Neutrophil (primary cell): ENCODE measurements around the gene ARHGEF39.

Experiments used
- H3K27ac ChIP-seq: fragments of 200-600 bp; sonication (generic); 2 replicates; pipeline ENCODE4 v1.5.1; 2016; ENCODE audit warnings: mild to moderate bottlenecking, moderate library complexity
- H3K27me3 ChIP-seq: fragments of 200-600 bp; sonication (generic); 2 replicates; pipeline ENCODE4 v1.6.0; 2016; ENCODE audit warnings: mild to moderate bottlenecking
- H3K36me3 ChIP-seq: fragments of 200-600 bp; sonication (generic); 2 replicates; pipeline ENCODE4 v1.5.1; 2017
- H3K4me1 ChIP-seq, 2 experiments: fragments of 200-600 bp in 1 of 2; sonication (generic) in 1 of 2; 1 replicate in 1 of 2; 2 replicates in 1 of 2; pipeline versions ENCODE4 v1.5.1 to v1.6.1; 2013 to 2016; ENCODE audit warnings: low read depth in 1 of 2, low read length in 1 of 2, mild to moderate bottlenecking in 1 of 2, moderate library complexity in 1 of 2; ENCODE audit not compliant: control insufficient read depth in 1 of 2, insufficient read depth in 1 of 2
- H3K4me3 ChIP-seq, 2 experiments: fragments of 200-600 bp in 1 of 2; sonication (generic) in 1 of 2; 1 replicate in 1 of 2; 2 replicates in 1 of 2; pipeline ENCODE4 v1.5.1; 2013 to 2016; ENCODE audit warnings: low read depth in 1 of 2, low read length in 1 of 2, mild to moderate bottlenecking in 1 of 2, moderate library complexity in 1 of 2
- H3K9me3 ChIP-seq: fragments of 200-600 bp; sonication (generic); 2 replicates; pipeline ENCODE4 v1.5.1; 2016
- CTCF ChIP-seq: fragments of 200-600 bp; sonication (generic); IDR thresholded peaks from 2 replicates; pipeline ENCODE4 v1.5.1; 2016; ENCODE audit warnings: antibody characterized with exemption

ARHGEF39 gene

GRCh38 chr9:35619800-35620158, 45.2 kb downstream of the ARHGEF39 start:
- Histone ChIP-seq H3K27me3 (peaks cover 33% of the 10 kb centered on the region), H3K9me3 (no peaks in the 10 kb centered on the region), H3K4me1 (peaks cover 9 to 12% of the 10 kb centered on the region in 2 experiments), H3K36me3 (no peaks in the 10 kb centered on the region), H3K4me3 (no peak overlapping the region), H3K27ac (no peak overlapping the region)
- no peak for TF ChIP-seq CTCF

- Histone ChIP-seq H3K4me3 (no peak overlapping the region), H3K27ac (no peak overlapping the region), H3K36me3 (no peaks in the 10 kb centered on the region), H3K9me3 (no peaks in the 10 kb centered on the region), H3K27me3 (peaks cover 33% of the 10 kb centered on the region), H3K4me1 (peaks cover 9 to 12% of the 10 kb centered on the region in 2 experiments)
- no peak for TF ChIP-seq CTCF
These were observed 45.9 kb downstream of the ARHGEF39 start for GRCh38 chr9:35618854-35619799.

- H3K27ac ChIP-seq, result no peak within 1 kb of the TSS
- TF ChIP-seq CTCF, result no peak
- peaks cover 9 to 12% of the 10 kb centered on the region in 2 experiments for H3K4me1 ChIP-seq
- H3K36me3 ChIP-seq, result no peaks in the 10 kb centered on the region
- peaks cover 33% of the 10 kb centered on the region for H3K27me3 ChIP-seq
- no peaks in the 10 kb centered on the region for H3K9me3 ChIP-seq
- H3K4me3 ChIP-seq, result peak within 1 kb of the TSS; percentile 46 to 63
These were observed 46.7 kb downstream of the ARHGEF39 start, which contains the start of gene CD72 for GRCh38 chr9:35618325-35618727. CD72 (minus strand) TSS chr9:35618413; CDS start chr9:35618303, 110 bp downstream.

- Histone ChIP-seq H3K27me3 (peaks cover 33% of the 10 kb centered on the region), H3K27ac (no peak overlapping the region), H3K4me3 (peak overlapping the region in 1 of 2 experiments; percentile 63), H3K4me1 (peaks cover 9 to 12% of the 10 kb centered on the region in 2 experiments), H3K9me3 (no peaks in the 10 kb centered on the region), H3K36me3 (no peaks in the 10 kb centered on the region)
- TF ChIP-seq CTCF, result no peak
These were observed 47.4 kb downstream of the ARHGEF39 start for GRCh38 chr9:35617548-35617947.

- TF ChIP-seq CTCF, result no peak
- no peaks in the 10 kb centered on the region for H3K36me3 ChIP-seq
- H3K27ac ChIP-seq, result no peak overlapping the region
- no peaks in the 10 kb centered on the region for H3K9me3 ChIP-seq
- H3K27me3 ChIP-seq, result peaks cover 33% of the 10 kb centered on the region
- H3K4me3 ChIP-seq, result peak overlapping the region; percentile 46 to 63
- H3K4me1 ChIP-seq, result peaks cover 9 to 12% of the 10 kb centered on the region in 2 experiments
These were observed 48.1 kb downstream of the ARHGEF39 start for GRCh38 chr9:35616681-35617459.
